PC-9 (cell line): ENCODE results near the gene GPR17.

ENCODE experiments used
- EZH2 ChIP-seq: fragments of 200-600 bp; sonication (generic); IDR thresholded peaks from 2 replicates; pipeline ENCODE4 v1.8.0; 2017; ENCODE audit warnings: antibody characterized with exemption, low read depth
- TF ChIP-seq, protein P1 (sequence below): fragments of 200-600 bp; sonication (generic); conservative IDR thresholded peaks from 2 replicates; pipeline ENCODE4 v1.6.1; 2017; ENCODE audit warnings: mixed run types, antibody characterized with exemption, mild to moderate bottlenecking, moderate library complexity

DNA sequence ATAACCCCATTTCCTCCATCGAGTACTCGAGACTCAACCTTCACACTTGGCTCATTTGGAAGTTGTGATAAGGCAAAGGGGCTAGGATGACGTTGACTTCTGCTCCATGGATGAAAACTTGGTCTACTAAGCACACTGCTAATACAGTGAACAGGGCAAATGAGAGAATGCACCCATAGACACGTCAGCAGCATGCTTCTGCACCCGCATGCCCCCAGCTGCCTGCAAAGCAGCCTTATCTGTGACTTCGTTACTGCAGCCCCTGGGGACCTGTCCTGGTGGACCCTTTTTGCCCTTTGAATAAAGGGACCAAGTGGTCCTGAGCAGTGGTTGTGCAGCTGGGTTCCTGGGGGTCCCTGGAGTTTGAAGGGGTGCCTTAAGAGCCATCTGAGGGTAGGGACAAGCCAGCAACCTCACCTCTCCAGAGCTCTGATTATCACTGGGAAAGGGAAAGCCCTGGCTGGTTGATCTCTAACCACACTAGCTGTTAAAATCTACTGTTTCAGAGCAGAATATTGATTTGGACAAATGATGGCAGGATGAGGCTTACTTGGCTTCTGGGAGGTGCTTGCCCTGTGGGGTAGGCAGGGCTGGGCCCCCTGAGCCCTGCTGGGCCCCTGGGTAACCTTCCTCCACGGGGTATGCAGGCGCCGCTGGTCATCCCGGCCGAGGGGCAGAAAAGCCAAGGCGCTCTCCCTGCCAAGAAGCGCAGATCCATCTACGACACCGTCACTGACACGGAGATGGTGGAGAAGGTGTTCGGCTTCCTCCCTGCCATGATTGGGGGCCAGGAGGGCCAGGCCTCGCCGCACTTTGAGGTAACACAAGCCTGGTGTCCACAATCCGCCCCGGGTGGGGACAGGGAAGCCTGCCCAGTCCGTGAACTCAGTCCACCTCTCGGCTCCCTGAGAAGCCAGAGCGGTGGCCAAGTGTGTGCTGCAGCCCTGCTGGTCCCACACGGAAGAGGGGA, 37.6 kb upstream of the GPR17 start:
- TF ChIP-seq, protein P1, sequence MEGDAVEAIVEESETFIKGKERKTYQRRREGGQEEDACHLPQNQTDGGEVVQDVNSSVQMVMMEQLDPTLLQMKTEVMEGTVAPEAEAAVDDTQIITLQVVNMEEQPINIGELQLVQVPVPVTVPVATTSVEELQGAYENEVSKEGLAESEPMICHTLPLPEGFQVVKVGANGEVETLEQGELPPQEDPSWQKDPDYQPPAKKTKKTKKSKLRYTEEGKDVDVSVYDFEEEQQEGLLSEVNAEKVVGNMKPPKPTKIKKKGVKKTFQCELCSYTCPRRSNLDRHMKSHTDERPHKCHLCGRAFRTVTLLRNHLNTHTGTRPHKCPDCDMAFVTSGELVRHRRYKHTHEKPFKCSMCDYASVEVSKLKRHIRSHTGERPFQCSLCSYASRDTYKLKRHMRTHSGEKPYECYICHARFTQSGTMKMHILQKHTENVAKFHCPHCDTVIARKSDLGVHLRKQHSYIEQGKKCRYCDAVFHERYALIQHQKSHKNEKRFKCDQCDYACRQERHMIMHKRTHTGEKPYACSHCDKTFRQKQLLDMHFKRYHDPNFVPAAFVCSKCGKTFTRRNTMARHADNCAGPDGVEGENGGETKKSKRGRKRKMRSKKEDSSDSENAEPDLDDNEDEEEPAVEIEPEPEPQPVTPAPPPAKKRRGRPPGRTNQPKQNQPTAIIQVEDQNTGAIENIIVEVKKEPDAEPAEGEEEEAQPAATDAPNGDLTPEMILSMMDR, result no peak
- TF ChIP-seq EZH2, result no peak
